Bronchial epithelial cell (primary cell): ENCODE data around the gene CRYBG1. TPM values are rescaled to one million over a fixed set of nuclear protein-coding genes. Genes with fewer than 3 reads are reported as not detected.

Source experiments
- DNase-seq: peaks from one replicate; pipeline ENCODE4 v3.0.0-alpha.2; 2010; ENCODE audit warnings: low read depth
- FAIRE-seq: peaks from 2 replicates; lab custom pipeline; 2011; peaks lifted over from hg19 to GRCh38; lab: Jason Lieb, UNC
- H3K27me3 ChIP-seq: 2 replicates; pipeline ENCODE4 v1.5.1; 2011; ENCODE audit warnings: low read length; ENCODE audit not compliant: control insufficient read depth, insufficient read depth
- H3K36me3 ChIP-seq: 2 replicates; pipeline ENCODE4 v1.5.1; 2011; ENCODE audit warnings: low read length; ENCODE audit not compliant: control insufficient read depth, insufficient read depth
- H3K4me3 ChIP-seq: 2 replicates; pipeline ENCODE4 v1.5.1; 2011; ENCODE audit warnings: mild to moderate bottlenecking, low read depth, low read length, control low read depth
- CTCF ChIP-seq: IDR thresholded peaks from 2 replicates; pipeline ENCODE4 v1.5.1; 2011; ENCODE audit warnings: mild to moderate bottlenecking, moderate library complexity, low read length, control low read depth, inconsistent platforms; ENCODE audit not compliant: insufficient read depth, severe bottlenecking
- total RNA-seq: library from RNA; depleted of rRNA; stranded (reverse); fragments of >200 nt; gene quantifications from 2 replicates; pipeline ENCODE4 v1.2.1, GENCODE V29; 2014

Gene CRYBG1
- total RNA-seq, 1 donor from 2014 or later: 45.0 TPM

- no peaks in the 10 kb centered on the region for H3K27me3 ChIP-seq
- FAIRE-seq (no peak), DNase-seq (peak; percentile 80)
- H3K36me3 ChIP-seq: no peaks in the 10 kb centered on the region
- H3K4me3 ChIP-seq: no peak overlapping the region
- no peak for TF ChIP-seq CTCF
Measured at GRCh38 chr6:106475284-106475683, 114.8 kb downstream of the CRYBG1 start.

GRCh38 chr6:106476331-106477105, 116.0 kb downstream of the CRYBG1 start:
- Histone ChIP-seq H3K36me3 (no peaks in the 10 kb centered on the region), H3K4me3 (no peak overlapping the region), H3K27me3 (no peaks in the 10 kb centered on the region)
- DNase-seq (peak; percentile 97), FAIRE-seq (no peak)
- TF ChIP-seq CTCF: no peak

GRCh38 chr6:106477146-106477545, 116.6 kb downstream of the CRYBG1 start:
- Histone ChIP-seq H3K36me3 (no peaks in the 10 kb centered on the region), H3K4me3 (no peak overlapping the region), H3K27me3 (no peaks in the 10 kb centered on the region)
- TF ChIP-seq CTCF: no peak
- FAIRE-seq (no peak), DNase-seq (no peak)

- no peak for FAIRE-seq
- DNase-seq: no peak
- Histone ChIP-seq H3K36me3 (no peaks in the 10 kb centered on the region), H3K4me3 (no peak overlapping the region), H3K27me3 (no peaks in the 10 kb centered on the region)
- no peak for TF ChIP-seq CTCF
Measured at GRCh38 chr6:106477790-106478189, 117.3 kb downstream of the CRYBG1 start.

GRCh38 chr6:106486236-106486635, 125.7 kb downstream of the CRYBG1 start:
- TF ChIP-seq CTCF: no peak
- no peaks in the 10 kb centered on the region for H3K27me3 ChIP-seq
- no peak for DNase-seq
- FAIRE-seq: no peak
- no peak overlapping the region for H3K4me3 ChIP-seq
- no peaks in the 10 kb centered on the region for H3K36me3 ChIP-seq
